HepG2 (cell line): ENCODE data around the gene MEGF6. TPM values are rescaled to one million over a fixed set of nuclear protein-coding genes. Genes with fewer than 3 reads are reported as not detected.

Experiments
- CENPT ChIP-seq: sonication (generic); formaldehyde crosslinking; IDR thresholded peaks from 2 replicates; pipeline ENCODE4 v1.8.0; 2022; ENCODE audit warnings: low read depth, mild to moderate bottlenecking, moderate library complexity, missing genetic modification reagents
- HINFP ChIP-seq: sonication (generic); formaldehyde crosslinking; IDR thresholded peaks from 2 replicates; pipeline ENCODE4 v1.4.0; 2020; ENCODE audit warnings: low read depth, mild to moderate bottlenecking, missing genetic modification reagents
- KLF13 ChIP-seq: sonication (generic); formaldehyde crosslinking; IDR thresholded peaks from 2 replicates; pipeline ENCODE4 v1.4.0; 2020; ENCODE audit warnings: mild to moderate bottlenecking, missing genetic modification reagents
- POLR2AphosphoS5 ChIP-seq: IDR thresholded peaks from 2 replicates; pipeline ENCODE4 v1.6.1; 2012; ENCODE audit warnings: low read depth, low read length
- PTBP1 ChIP-seq: fragments of 200-400 bp; formaldehyde crosslinking; IDR thresholded peaks from 2 replicates; pipeline ENCODE4 v1.6.1; 2018; ENCODE audit warnings: low read length, low read depth; ENCODE audit not compliant: poor library complexity, severe bottlenecking
- REL ChIP-seq: sonication (generic); formaldehyde crosslinking; conservative IDR thresholded peaks from 2 replicates; pipeline ENCODE4 v1.8.0; 2022; ENCODE audit warnings: mild to moderate bottlenecking, missing genetic modification reagents, moderate library complexity
- REST ChIP-seq, 2 experiments: IDR thresholded peaks; 2 replicates each; pipeline ENCODE4 v1.6.1; 2011 to 2012; ENCODE audit warnings: low read length in 2 of 2, borderline replicate concordance in 1 of 2, low read depth in 1 of 2, mild to moderate bottlenecking in 1 of 2, moderate library complexity in 1 of 2
- ZNF264 ChIP-seq: sonication (generic); formaldehyde crosslinking; IDR thresholded peaks from 2 replicates; pipeline ENCODE4 v1.4.0; 2020; ENCODE audit warnings: missing genetic modification reagents
- ZNF292 ChIP-seq: sonication (generic); formaldehyde crosslinking; IDR thresholded peaks from 2 replicates; pipeline ENCODE4 v1.8.1; 2022; ENCODE audit warnings: mild to moderate bottlenecking, low read depth, missing genetic modification reagents, borderline replicate concordance
- ZNF317 ChIP-seq: sonication (generic); formaldehyde crosslinking; IDR thresholded peaks from 2 replicates; pipeline ENCODE4 v1.5.0; 2020; ENCODE audit warnings: mild to moderate bottlenecking, missing genetic modification reagents
- ZNF354B ChIP-seq: sonication (generic); formaldehyde crosslinking; IDR thresholded peaks from 2 replicates; pipeline ENCODE4 v1.8.0; 2022; ENCODE audit warnings: mild to moderate bottlenecking, missing genetic modification reagents
- ZNF646 ChIP-seq: sonication (generic); formaldehyde crosslinking; IDR thresholded peaks from 2 replicates; pipeline ENCODE4 v1.9.0; 2021; ENCODE audit warnings: mild to moderate bottlenecking, missing genetic modification reagents
- ZNF749 ChIP-seq: sonication (generic); formaldehyde crosslinking; IDR thresholded peaks from 2 replicates; pipeline ENCODE4 v1.8.0; 2022; ENCODE audit warnings: mild to moderate bottlenecking, missing genetic modification reagents, moderate library complexity, borderline replicate concordance
- ZXDC ChIP-seq: sonication (generic); formaldehyde crosslinking; IDR thresholded peaks from 2 replicates; pipeline ENCODE4 v1.5.0; 2020; ENCODE audit warnings: mild to moderate bottlenecking, missing genetic modification reagents
- polyA plus RNA-seq, 8 experiments: library from polyadenylated mRNA; depleted of rRNA in 3 of 8; stranded (reverse) in 7 of 8; unstranded in 1 of 8; fragments of >200 nt; fragmentation: Illumina TruSeq in 4 of 8; extraction: Trizol in 4 of 8; gene quantifications; 2 replicates each; pipeline versions ENCODE4 v1.2.1 to v1.2.3, GENCODE V29; 2011 to 2016; ENCODE audit warnings: low read depth in 4 of 8, missing spikeins in 1 of 8, mixed read lengths in 1 of 8; ENCODE audit not compliant: insufficient read depth in 1 of 8
- total RNA-seq, 5 experiments: library from RNA; depleted of rRNA; stranded (reverse); fragments of >200 nt; fragmentation: Illumina TruSeq; extraction: Trizol; gene quantifications; 2 replicates each; pipeline ENCODE4 v1.2.3, GENCODE V29; 2016; ENCODE audit warnings: low read depth in 1 of 5

The MEGF6 gene
- total and polyA plus RNA-seq, 2 of the 13 experiments (the other 11 are each of a cell fraction or from before 2014, with no cell fraction given) = 1.9 TPM

GRCh38 chr1:3483801-3484444 lies 127.4 kb downstream of the MEGF6 start (continued):
- TF ChIP-seq ZNF646 (CRISPR knock-in tag) (no peak), CENPT (CRISPR knock-in tag) (no peak), HINFP (CRISPR knock-in tag) (no peak), POLR2AphosphoS5 (no peak), ZNF292 (no peak), KLF13 (CRISPR knock-in tag) (no peak), ZNF354B (CRISPR knock-in tag) (no peak), ZXDC (CRISPR knock-in tag) (no peak), ZNF317 (CRISPR knock-in tag) (no peak), REST (IDR thresholded peaks at IDR 0.05; ENCODE audit: borderline replicate concordance in 1 of 2, low read depth in 1 of 2, low read length in 2 of 2) (no peak), ZNF264 (CRISPR knock-in tag) (no peak), PTBP1 (no peak), REL (no peak), ZNF749 (CRISPR knock-in tag) (no peak)
